Muscle of leg (tissue), 11 donors: ENCODE measurements around the gene ADNP2. TPM values are rescaled to one million over a fixed set of nuclear protein-coding genes. Genes with fewer than 3 reads are reported as not detected.

Source experiments
- DNase-seq: peaks from one replicate; pipeline ENCODE4 v3.0.0; 2013
- H3K27ac ChIP-seq: one replicate; pipeline ENCODE4 v1.5.1; 2013; ENCODE audit warnings: mild to moderate bottlenecking, low read length, control low read depth
- H3K27me3 ChIP-seq: one replicate; pipeline ENCODE4 v1.6.1; 2013; ENCODE audit warnings: low read length; ENCODE audit not compliant: control insufficient read depth, insufficient read depth
- H3K36me3 ChIP-seq: one replicate; pipeline ENCODE4 v1.6.1; 2013; ENCODE audit warnings: low read length; ENCODE audit not compliant: control insufficient read depth, insufficient read depth
- H3K4me1 ChIP-seq: one replicate; pipeline ENCODE4 v1.6.1; 2013; ENCODE audit warnings: low read length; ENCODE audit not compliant: control insufficient read depth, insufficient read depth
- H3K4me3 ChIP-seq: one replicate; pipeline ENCODE4 v1.5.1; 2013; ENCODE audit warnings: low read length, control low read depth
- H3K9me3 ChIP-seq: replicated peaks from 2 replicates; pipeline ENCODE4 v1.6.1; 2013; ENCODE audit warnings: low read depth, low read length; ENCODE audit not compliant: control insufficient read depth
- WGBS: methylation state at CpG from one replicate; pipeline ENCODE4 v1.1.5; 2013; ENCODE audit warnings: missing lambda C conversion rate; ENCODE audit not compliant: insufficient coverage; 5-methylcytosine and 5-hydroxymethylcytosine counted together
- polyA plus RNA-seq, 8 donors: library from polyadenylated mRNA; unstranded; fragments of 120-200 nt; gene quantifications; one replicate each; pipeline versions ENCODE4 v1.2.1 to v1.2.3, GENCODE V29; 2013; ENCODE audit warnings: inconsistent platforms in 1 of 8, low replicate concordance in 1 of 8; ENCODE audit not compliant: insufficient read length in 8 of 8, insufficient read depth in 1 of 8
- total RNA-seq: library from RNA; stranded (reverse); fragments of 120-200 nt; gene quantifications from one replicate; pipeline ENCODE4 v1.2.4, GENCODE V29; 2013

ADNP2 gene
- total and polyA plus RNA-seq, 9 donors = 7.7 to 12.9 (median 11.6) TPM

DNA sequence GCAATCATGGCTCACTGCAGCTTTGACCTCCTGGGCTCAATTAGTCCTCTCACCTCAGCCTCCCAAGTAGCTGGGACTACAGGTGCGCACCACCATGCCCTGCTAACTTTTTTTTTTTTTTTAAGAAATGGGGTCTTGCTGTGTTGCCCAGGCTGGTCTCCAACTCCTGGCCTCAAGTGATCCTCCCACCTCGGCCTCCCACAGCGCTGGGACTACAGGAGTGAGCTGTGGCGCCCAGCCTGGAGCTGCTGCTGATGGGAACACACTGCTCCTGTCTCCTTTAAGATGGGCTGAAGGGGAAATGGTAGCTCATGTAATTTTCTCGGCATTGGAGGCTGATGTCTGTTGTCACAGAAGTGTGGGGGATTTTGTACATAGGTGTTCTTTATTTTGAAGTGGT lies 34.9 kb upstream of the ADNP2 start:
- no peaks in the 10 kb centered on the region for H3K9me3 ChIP-seq
- H3K4me3 ChIP-seq = no peak overlapping the region
- H3K27me3 ChIP-seq = no peaks in the 10 kb centered on the region
- no peak for DNase-seq
- H3K36me3 ChIP-seq = no peaks in the 10 kb centered on the region
- 94% methylated on average over 4 of the region's 5 CpGs for WGBS
- H3K27ac ChIP-seq = no peak overlapping the region
- no peaks in the 10 kb centered on the region for H3K4me1 ChIP-seq

DNA sequence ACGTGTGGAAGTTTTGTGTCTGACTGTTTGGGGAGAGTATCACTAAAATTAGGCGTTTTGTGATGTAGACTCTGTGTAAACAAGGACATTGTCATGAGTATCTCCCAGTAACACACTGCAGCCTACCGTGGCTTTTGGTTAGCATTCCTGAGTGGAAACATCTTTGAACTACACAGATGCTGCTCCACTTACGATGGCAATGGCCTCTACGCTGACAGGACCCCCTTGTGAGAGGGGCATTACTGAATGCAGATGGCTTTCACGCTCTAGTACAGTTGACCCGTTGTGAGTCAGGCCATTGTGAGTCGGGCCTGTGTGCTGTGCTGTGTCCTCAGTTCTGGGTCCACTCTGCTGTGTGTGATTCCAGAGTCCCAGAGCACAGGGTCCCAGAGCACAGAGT lies 34.4 kb upstream of the ADNP2 start:
- WGBS = 86% methylated on average over 5 of the region's 8 CpGs
- H3K36me3 ChIP-seq = no peaks in the 10 kb centered on the region

DNA sequence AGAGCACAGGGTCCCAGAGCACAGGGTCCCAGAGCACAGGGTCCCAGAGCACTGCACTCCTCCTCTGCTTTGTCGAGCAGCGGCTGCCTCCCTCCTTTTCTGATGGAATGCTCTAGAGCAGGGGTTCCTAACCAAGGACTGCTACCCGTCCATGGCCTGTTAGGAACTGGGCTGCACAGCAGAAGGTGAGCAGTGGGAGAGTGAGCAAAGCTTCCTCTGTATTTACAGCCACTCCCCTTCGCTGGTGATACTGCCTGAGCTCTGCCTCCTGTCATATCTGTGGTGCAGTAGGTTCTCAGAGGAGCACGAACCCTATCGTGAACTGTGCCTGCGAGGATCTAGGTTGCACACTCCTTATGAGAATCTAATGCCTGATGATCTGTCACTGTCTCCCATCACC lies 33.1 kb upstream of the ADNP2 start:
- Histone ChIP-seq H3K27me3 (no peaks in the 10 kb centered on the region), H3K4me3 (no peak overlapping the region), H3K27ac (no peak overlapping the region), H3K36me3 (no peaks in the 10 kb centered on the region), H3K9me3 (no peaks in the 10 kb centered on the region), H3K4me1 (no peaks in the 10 kb centered on the region)
- 70% methylated on average over 2 of the region's 7 CpGs for WGBS
- no peak for DNase-seq

More for the DNA sequence above, 34.4 kb upstream of the ADNP2 start:
- no peaks in the 10 kb centered on the region for H3K9me3 ChIP-seq
- H3K4me1 ChIP-seq = no peaks in the 10 kb centered on the region
- no peak overlapping the region for H3K27ac ChIP-seq
- DNase-seq = no peak
- no peak overlapping the region for H3K4me3 ChIP-seq
- no peaks in the 10 kb centered on the region for H3K27me3 ChIP-seq

DNA sequence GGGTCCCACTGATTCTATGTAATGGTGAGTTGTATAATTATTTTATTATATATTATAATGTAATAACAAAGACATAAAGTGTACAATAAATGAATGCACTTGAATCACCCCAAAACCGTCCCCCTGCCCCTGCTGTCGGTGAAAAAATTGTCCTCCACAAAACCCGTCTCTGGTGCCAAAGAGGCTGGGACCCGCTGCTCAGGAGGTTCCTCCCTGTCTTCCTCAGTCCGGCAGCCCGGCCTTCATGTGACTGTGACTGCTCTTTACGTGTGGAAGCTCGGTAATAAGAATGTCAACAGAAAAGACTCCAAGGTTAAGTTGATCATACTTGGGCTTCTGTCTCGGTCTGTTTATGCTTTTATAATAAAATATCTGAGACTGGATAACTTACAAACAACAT lies 32.7 kb upstream of the ADNP2 start:
- no peak for DNase-seq
- H3K36me3 ChIP-seq = no peaks in the 10 kb centered on the region
- H3K9me3 ChIP-seq = no peaks in the 10 kb centered on the region
- WGBS = 96% methylated on average over 4 of the region's 9 CpGs
- H3K27me3 ChIP-seq = no peaks in the 10 kb centered on the region
- H3K27ac ChIP-seq = no peak overlapping the region
- H3K4me1 ChIP-seq = no peaks in the 10 kb centered on the region
- no peak overlapping the region for H3K4me3 ChIP-seq

DNA sequence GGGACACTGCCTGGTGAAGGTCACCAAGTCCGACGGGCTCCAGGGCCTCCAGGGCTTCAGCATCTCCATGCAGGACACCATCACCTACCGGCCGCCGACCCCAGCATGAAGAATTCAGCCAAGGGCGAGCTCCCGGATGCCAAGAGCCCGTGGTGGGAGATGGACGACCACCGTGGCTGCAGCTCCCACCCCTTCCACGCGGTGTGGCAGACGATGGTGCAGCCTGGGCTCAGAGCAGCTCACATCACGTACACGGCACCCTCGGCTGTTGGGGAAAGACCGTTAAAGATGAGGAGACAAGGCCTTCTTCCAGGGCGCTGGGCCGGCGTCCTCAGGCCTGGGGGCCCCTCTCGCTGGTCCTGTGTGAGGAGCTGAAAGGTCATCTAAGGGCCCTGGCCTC lies 31.2 kb upstream of the ADNP2 start:
- DNase-seq = no peak
- H3K4me3 ChIP-seq = no peak overlapping the region
- H3K36me3 ChIP-seq = no peaks in the 10 kb centered on the region
- no peaks in the 10 kb centered on the region for H3K27me3 ChIP-seq
- H3K4me1 ChIP-seq = no peaks in the 10 kb centered on the region
- H3K27ac ChIP-seq = no peak overlapping the region
- WGBS = 96% methylated on average over 17 of the region's 21 CpGs
- no peaks in the 10 kb centered on the region for H3K9me3 ChIP-seq

DNA sequence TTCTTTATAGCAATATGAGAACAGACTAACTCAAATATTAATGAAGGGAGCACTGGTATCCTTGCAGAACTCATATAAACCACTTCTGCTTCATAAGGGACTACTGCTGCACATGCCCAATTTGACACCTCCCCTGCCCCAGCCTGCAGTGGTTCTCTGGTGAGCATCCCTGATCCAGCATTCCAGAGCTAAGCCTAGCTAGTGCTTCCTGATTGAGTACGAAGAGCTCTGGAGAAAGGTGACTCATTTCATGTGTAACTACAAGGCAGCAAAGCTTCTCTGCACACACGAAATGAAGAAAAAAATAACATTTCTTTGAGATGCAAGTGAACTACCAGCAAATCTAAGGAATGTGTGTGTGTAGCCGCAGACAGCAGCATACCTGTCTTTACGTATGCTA lies 22.8 kb upstream of the ADNP2 start:
- Histone ChIP-seq H3K9me3 (peaks cover 25% of the 10 kb centered on the region), H3K36me3 (no peaks in the 10 kb centered on the region), H3K4me3 (no peak overlapping the region), H3K4me1 (no peaks in the 10 kb centered on the region), H3K27ac (no peak overlapping the region), H3K27me3 (no peaks in the 10 kb centered on the region)
- no peak for DNase-seq
- WGBS = 90% methylated on average over 4 of the region's 4 CpGs

DNA sequence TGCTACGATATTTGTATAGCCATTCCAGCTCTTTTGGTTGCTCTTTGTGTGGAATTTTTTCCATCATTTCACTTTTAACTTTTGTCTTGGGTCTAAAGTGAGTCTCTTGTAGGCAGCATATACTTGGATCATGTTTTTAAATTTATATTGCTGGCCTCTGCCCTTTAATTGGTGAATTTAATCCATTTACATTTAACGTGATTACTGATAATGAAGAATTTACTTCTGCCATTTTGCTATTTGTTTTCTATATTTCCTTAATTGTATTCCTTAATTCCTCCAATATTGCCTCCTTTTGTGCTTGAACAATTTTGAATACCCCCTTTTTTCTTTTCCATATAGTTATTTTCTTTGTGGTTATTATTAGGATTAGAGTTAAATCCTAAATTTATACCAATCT lies 21.0 kb upstream of the ADNP2 start:
- H3K36me3 ChIP-seq = no peaks in the 10 kb centered on the region
- no peak overlapping the region for H3K4me3 ChIP-seq
- no peaks in the 10 kb centered on the region for H3K4me1 ChIP-seq
- no CpG with 5 or more reads among the region's 2 CpGs for WGBS
- no peak overlapping the region for H3K27ac ChIP-seq
- H3K27me3 ChIP-seq = no peaks in the 10 kb centered on the region
- H3K9me3 ChIP-seq = peaks cover 25% of the 10 kb centered on the region
- no peak for DNase-seq

DNA sequence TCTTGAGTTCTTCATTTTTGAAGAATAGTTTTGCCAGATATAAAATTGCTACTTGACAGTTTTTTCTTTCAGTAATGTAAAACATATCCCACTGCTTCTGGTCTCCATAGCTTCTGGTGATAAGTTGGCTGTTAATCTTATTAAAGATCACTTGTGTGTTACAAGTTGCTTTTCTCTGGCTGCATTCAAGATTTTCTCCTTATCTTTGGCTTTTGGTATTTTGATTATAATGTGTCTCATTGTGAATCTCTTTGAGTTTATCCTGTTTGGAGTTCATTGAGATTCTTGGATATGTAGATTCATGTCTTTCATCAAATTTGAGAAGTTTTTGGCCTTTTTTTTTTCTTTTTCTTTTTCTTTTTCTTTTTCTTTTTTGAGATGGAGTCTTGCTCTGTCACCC lies 20.2 kb upstream of the ADNP2 start:
- peaks cover 25% of the 10 kb centered on the region for H3K9me3 ChIP-seq
- no peaks in the 10 kb centered on the region for H3K27me3 ChIP-seq
- no peak overlapping the region for H3K27ac ChIP-seq
- DNase-seq = no peak
- no peak overlapping the region for H3K4me3 ChIP-seq
- no peaks in the 10 kb centered on the region for H3K4me1 ChIP-seq
- H3K36me3 ChIP-seq = no peaks in the 10 kb centered on the region

DNA sequence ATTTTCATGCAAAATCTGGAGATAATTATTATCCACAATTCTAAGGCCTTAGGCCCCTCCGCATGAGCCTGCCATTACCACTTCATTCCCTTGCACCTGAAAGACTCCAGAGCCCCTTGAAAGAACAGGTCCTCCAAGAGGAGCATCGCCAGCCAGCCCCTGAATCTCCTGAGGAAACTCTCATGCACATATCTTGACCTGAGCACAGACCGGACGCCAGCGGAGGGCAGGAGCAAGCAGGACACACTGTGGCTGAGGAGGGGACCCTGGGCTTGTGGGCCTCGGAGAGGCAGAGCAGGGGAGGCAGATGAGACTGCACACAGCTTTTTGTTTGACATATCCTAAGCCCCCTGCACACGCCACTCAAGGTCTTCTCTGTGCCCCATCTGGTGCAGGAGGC lies 13.6 kb upstream of the ADNP2 start:
- Histone ChIP-seq H3K27me3 (no peaks in the 10 kb centered on the region), H3K9me3 (no peaks in the 10 kb centered on the region)
- WGBS = 60% methylated on average over 4 of the region's 7 CpGs

DNA sequence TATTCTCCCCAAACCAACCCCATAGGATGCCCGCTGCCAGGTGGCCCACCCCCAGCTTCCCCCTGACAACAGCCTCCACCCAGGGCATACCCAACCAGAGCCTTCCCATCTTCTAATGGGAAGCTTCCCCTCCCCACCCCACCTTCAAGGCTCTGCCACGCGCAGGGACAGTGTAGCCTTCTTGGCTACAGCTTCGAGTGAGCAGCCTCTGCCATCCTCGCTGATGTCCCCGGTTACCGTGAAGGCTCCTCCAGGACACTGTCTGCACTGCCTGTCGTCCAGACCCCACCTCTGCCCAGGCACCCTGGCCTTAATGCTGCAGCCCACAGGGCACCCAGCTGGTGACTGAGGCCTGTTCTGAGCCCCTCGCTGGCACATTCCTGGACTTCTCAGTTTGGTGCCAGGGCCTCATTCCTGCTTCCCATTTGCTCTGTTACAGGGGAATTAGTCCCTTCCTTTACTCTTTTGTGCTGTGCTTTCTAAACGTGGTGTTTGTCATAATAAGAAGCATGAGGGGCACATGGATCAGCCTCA lies 13.0 kb upstream of the ADNP2 start:
- Histone ChIP-seq H3K9me3 (no peaks in the 10 kb centered on the region), H3K27ac (no peak overlapping the region), H3K36me3 (no peaks in the 10 kb centered on the region), H3K4me1 (no peaks in the 10 kb centered on the region), H3K4me3 (no peak overlapping the region), H3K27me3 (no peaks in the 10 kb centered on the region)
- DNase-seq = no peak
- 89% methylated on average over 9 of the region's 10 CpGs for WGBS

More for the DNA sequence above, 13.6 kb upstream of the ADNP2 start:
- no peak for DNase-seq
- Histone ChIP-seq H3K27ac (no peak overlapping the region), H3K36me3 (no peaks in the 10 kb centered on the region), H3K4me1 (no peaks in the 10 kb centered on the region), H3K4me3 (no peak overlapping the region)

DNA sequence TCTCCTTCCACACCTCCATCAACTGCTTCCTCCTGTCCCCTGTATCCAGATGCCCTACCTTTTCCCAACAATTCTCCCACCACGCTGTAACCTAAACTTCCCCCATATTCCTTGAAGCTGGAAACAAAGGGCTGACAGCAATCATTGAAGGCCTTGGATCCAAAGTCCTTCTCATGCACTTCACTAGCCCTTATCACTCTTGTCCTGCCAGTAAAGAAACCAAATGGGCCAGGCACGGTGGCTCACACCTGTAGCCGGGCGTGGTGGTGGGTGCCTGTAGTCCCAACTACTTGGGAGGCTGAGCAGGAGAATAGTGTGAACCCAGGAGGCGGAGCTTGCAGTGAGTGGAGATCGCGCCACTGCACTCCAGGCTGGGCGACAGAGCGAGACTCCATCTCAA lies 11.9 kb upstream of the ADNP2 start:
- Histone ChIP-seq H3K27me3 (no peaks in the 10 kb centered on the region), H3K9me3 (no peaks in the 10 kb centered on the region), H3K4me1 (no peaks in the 10 kb centered on the region), H3K27ac (no peak overlapping the region), H3K36me3 (no peaks in the 10 kb centered on the region), H3K4me3 (no peak overlapping the region)
- WGBS = 67% methylated on average over 1 of the region's 9 CpGs
- no peak for DNase-seq
